MCF 10A (cell line): Measurements from ENCODE around the gene NRIP2. TPM values are rescaled to one million over a fixed set of nuclear protein-coding genes. Genes with fewer than 3 reads are reported as not detected.
A peak's percentile ranks its signal among the peaks of the same experiment; 100 is the strongest.

ENCODE experiments used
- BruUV-seq: library from RNA; stranded (reverse); fragments of 400-500 nt; replicated peaks from 2 replicates; lab custom pipeline; 2021; lab: Mats Ljungman, UMichigan
- CTCF ChIA-PET: fragments of 300-600 bp; sonication (Branson Sonifier 250); formaldehyde crosslinking; extraction: SDS; loops from one replicate; lab custom pipeline; 2021; ENCODE audit warnings: antibody characterized with exemption, inconsistent platforms; lab: Yijun Ruan, JAX
- POLR2A ChIA-PET: fragments of 300-600, 350-650 bp; sonication (Branson Sonifier 250); formaldehyde crosslinking; extraction: SDS; loops from one replicate; lab custom pipeline; 2020; ENCODE audit warnings: antibody characterized with exemption, inconsistent platforms; lab: Yijun Ruan, JAX
- DNase-seq: peaks from one replicate; pipeline ENCODE4 v3.0.0-alpha.2; 2018; ENCODE audit not compliant: unreplicated experiment
- H3K27ac Mint-ChIP-seq: one replicate; pipeline ENCODE4 v1.8.0; 2022; ENCODE audit warnings: mild to moderate bottlenecking, low read depth, mixed read lengths; ENCODE audit not compliant: unreplicated experiment
- H3K27me3 Mint-ChIP-seq: one replicate; pipeline ENCODE4 v1.8.0; 2022; ENCODE audit warnings: mixed read lengths; ENCODE audit not compliant: insufficient read depth, unreplicated experiment
- H3K36me3 Mint-ChIP-seq: one replicate; pipeline ENCODE4 v1.8.0; 2022; ENCODE audit warnings: mild to moderate bottlenecking, moderate library complexity, mixed read lengths; ENCODE audit not compliant: insufficient read depth, unreplicated experiment
- H3K4me1 Mint-ChIP-seq: one replicate; pipeline ENCODE4 v1.8.0; 2022; ENCODE audit warnings: mixed read lengths; ENCODE audit not compliant: insufficient read depth, unreplicated experiment
- H3K4me3 Mint-ChIP-seq: one replicate; pipeline ENCODE4 v1.8.0; 2022; ENCODE audit warnings: mild to moderate bottlenecking, moderate library complexity, mixed read lengths; ENCODE audit not compliant: unreplicated experiment
- H3K9me3 Mint-ChIP-seq: one replicate; pipeline ENCODE4 v1.8.0; 2022; ENCODE audit warnings: mixed read lengths; ENCODE audit not compliant: unreplicated experiment
- intact Hi-C: fragments of 100-400 bp; cut with micrococcal nuclease; formaldehyde crosslinking; loops from 2 replicates; pipeline ENCODE4 v1.14.1; 2022
- total RNA-seq: library from RNA; stranded (reverse); gene quantifications from 2 replicates; pipeline ENCODE4 v1.2.3, GENCODE V29; 2022
- TF ChIP-seq, protein P1 (sequence below): fragments of 200-600 bp; IDR thresholded peaks from one replicate; pipeline ENCODE4 v1.8.0; 2022; ENCODE audit warnings: antibody characterized with exemption, mild to moderate bottlenecking; ENCODE audit not compliant: unreplicated experiment

Gene NRIP2
- total RNA-seq, 1 experiment from 2014 or later, result not detected

DNA sequence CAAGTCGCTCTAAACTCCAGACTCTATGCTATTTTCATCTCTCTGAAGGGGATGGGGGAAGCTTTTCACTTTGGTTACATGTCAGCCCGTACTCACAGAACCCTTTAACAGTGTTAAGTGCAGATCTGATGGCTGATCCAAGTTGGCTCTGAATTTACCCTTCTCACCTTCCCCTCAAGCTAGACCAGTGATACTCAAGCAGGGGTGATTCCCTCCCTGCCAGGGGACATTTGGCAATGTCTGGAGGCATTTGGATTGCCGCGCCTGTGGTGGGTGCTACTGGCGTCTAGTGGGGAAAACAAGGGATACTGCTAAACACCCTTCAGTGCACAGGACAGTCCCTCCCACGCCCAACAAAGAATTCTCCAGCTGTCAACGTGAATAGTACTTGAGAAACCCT lies 28.0 kb upstream of the NRIP2 start:
- peaks cover 54% of the 10 kb centered on the region for H3K36me3 Mint-ChIP-seq
- no TSS peak for BruUV-seq
- POLR2A ChIA-PET, result interaction anchor here (1.0 kb wide), 1 partner anchor 8 kb away, joined by 4 read pairs; no protein-coding TSS in a partner anchor

DNA sequence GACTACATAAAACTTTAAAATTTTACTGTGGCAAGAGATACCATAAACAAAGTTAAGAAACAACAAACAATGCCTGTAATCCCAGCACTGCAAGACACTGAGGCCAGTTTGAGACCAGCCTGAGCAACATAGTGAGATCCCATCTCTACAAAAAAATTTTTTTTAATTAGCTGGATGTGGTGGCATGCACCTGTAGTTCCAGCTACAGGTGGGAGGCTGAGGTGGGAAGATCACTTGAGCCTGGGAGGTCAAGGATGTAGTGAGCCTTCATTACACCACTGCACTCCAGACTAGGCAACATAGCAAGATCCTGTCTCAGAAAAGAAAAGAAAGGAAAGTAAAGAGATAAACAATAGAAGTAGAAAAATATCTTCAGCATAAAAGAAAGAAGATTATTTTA lies 25.3 kb upstream of the NRIP2 start:
- TF ChIP-seq, protein P1, sequence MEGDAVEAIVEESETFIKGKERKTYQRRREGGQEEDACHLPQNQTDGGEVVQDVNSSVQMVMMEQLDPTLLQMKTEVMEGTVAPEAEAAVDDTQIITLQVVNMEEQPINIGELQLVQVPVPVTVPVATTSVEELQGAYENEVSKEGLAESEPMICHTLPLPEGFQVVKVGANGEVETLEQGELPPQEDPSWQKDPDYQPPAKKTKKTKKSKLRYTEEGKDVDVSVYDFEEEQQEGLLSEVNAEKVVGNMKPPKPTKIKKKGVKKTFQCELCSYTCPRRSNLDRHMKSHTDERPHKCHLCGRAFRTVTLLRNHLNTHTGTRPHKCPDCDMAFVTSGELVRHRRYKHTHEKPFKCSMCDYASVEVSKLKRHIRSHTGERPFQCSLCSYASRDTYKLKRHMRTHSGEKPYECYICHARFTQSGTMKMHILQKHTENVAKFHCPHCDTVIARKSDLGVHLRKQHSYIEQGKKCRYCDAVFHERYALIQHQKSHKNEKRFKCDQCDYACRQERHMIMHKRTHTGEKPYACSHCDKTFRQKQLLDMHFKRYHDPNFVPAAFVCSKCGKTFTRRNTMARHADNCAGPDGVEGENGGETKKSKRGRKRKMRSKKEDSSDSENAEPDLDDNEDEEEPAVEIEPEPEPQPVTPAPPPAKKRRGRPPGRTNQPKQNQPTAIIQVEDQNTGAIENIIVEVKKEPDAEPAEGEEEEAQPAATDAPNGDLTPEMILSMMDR, result no peak
- H3K4me1 Mint-ChIP-seq, result no peaks in the 10 kb centered on the region
- no peaks in the 10 kb centered on the region for H3K9me3 Mint-ChIP-seq
- no peak for DNase-seq
- CTCF ChIA-PET, result no interaction called here
- H3K27me3 Mint-ChIP-seq, result no peaks in the 10 kb centered on the region
- no TSS peak for BruUV-seq
- peak overlapping the region; percentile 44 for H3K27ac Mint-ChIP-seq
- POLR2A ChIA-PET, result interaction anchor here (0.6 kb wide), 1 partner anchor 20 kb away, joined by 3 read pairs; no protein-coding TSS in a partner anchor
- intact Hi-C loops, result no loop called here
- peaks cover 36% of the 10 kb centered on the region for H3K36me3 Mint-ChIP-seq
- no peak overlapping the region for H3K4me3 Mint-ChIP-seq

More for the DNA sequence above, 28.0 kb upstream of the NRIP2 start:
- no peak for DNase-seq
- H3K27ac Mint-ChIP-seq, result no peak overlapping the region
- H3K27me3 Mint-ChIP-seq, result no peaks in the 10 kb centered on the region
- no peaks in the 10 kb centered on the region for H3K4me1 Mint-ChIP-seq
- intact Hi-C loops, result no loop called here
- CTCF ChIA-PET, result no interaction called here
- H3K9me3 Mint-ChIP-seq, result no peaks in the 10 kb centered on the region
- H3K4me3 Mint-ChIP-seq, result no peak overlapping the region
- TF ChIP-seq, protein P1, result no peak

DNA sequence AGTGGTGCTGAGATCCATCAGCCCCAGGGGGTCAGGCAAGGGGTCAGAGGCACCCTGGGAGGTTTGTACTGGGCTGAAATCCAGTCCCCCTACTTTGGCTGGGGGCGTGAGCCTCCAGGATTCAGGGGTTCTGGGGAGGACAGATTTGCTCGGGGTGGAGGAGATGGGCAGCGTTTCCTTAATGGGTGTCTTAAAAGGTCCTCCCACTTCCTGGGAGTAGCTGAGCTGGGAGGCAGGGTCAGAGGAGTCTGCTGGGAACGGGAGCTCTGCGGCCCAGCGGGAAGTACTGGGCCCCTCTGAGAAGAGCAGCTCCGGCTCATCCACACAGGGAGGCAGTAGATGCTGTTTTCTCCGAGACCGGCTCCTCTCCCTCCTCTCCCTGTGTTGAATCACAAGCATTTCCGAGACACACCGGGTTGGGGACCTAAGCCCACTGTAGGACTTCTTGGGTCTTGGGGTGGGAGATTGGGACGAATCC lies 24.1 kb upstream of the NRIP2 start:
- ChIA-PET POLR2A (no interaction called here), CTCF (interaction anchor here (0.8 kb wide), 1 partner anchor 74 kb away, joined by 3 read pairs; no protein-coding TSS in a partner anchor)
- no peaks in the 10 kb centered on the region for H3K4me1 Mint-ChIP-seq
- H3K9me3 Mint-ChIP-seq, result no peaks in the 10 kb centered on the region
- H3K27me3 Mint-ChIP-seq, result no peaks in the 10 kb centered on the region
- TF ChIP-seq, protein P1, result no peak
- H3K36me3 Mint-ChIP-seq, result peaks cover 31% of the 10 kb centered on the region
- DNase-seq, result no peak
- no peak overlapping the region for H3K4me3 Mint-ChIP-seq
- no TSS peak for BruUV-seq
- intact Hi-C loops, result loop anchor here (10.0 kb wide), 1 partner anchor 176 kb away; no protein-coding TSS in a partner anchor
- H3K27ac Mint-ChIP-seq, result no peak overlapping the region

DNA sequence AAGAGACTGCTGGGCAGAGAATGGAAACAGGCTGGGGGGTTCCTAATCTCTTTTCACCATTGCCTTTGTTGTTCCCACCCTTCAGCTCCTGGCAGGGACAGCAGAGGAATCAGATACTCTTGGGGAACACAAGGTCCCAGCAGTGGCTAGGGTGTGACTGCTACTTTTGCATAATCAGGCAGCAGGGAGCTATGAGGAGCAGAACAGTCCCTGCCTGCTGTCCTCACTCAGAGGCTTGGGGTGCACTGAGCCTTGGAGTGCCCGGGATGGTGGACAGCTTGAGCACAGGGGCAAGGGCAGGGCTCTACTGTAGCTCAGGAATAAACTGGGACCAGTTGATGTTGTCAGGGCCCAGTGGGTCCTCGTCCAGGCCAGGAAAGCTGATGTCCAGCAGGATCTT lies 23.5 kb upstream of the NRIP2 start:
- ChIA-PET CTCF (interaction anchor here (0.8 kb wide), 1 partner anchor 75 kb away, joined by 3 read pairs; no protein-coding TSS in a partner anchor), POLR2A (interaction anchor here (1.0 to 1.1 kb wide), 2 partner anchors 9 to 44 kb away, joined by 3 read pairs; no protein-coding TSS in a partner anchor)
- no peak for DNase-seq
- TF ChIP-seq, protein P1, result no peak
- H3K4me3 Mint-ChIP-seq, result no peak overlapping the region
- no peak overlapping the region for H3K27ac Mint-ChIP-seq
- no peaks in the 10 kb centered on the region for H3K27me3 Mint-ChIP-seq
- H3K4me1 Mint-ChIP-seq, result no peaks in the 10 kb centered on the region
- intact Hi-C loops, result loop anchor here (10.0 kb wide), 1 partner anchor 176 kb away; no protein-coding TSS in a partner anchor
- BruUV-seq, result no TSS peak
- no peaks in the 10 kb centered on the region for H3K9me3 Mint-ChIP-seq
- peaks cover 24% of the 10 kb centered on the region for H3K36me3 Mint-ChIP-seq
